Activated naive CD8-positive, alpha-beta T cell treated with anti-CD3 and anti-CD28 coated beads for 36 hours (primary cell): ENCODE results near the gene TPK1. TPM values are rescaled to one million over a fixed set of nuclear protein-coding genes. Genes with fewer than 3 reads are reported as not detected.

Source experiments
- DNase-seq: peaks from one replicate; pipeline ENCODE4 v3.0.0; 2021
- H3K27ac Mint-ChIP-seq: one replicate; pipeline ENCODE4 v1.8.0; 2022; ENCODE audit warnings: mild to moderate bottlenecking, moderate library complexity, mixed read lengths
- H3K27me3 Mint-ChIP-seq: one replicate; pipeline ENCODE4 v1.8.0; 2022; ENCODE audit warnings: mild to moderate bottlenecking, mixed read lengths
- H3K36me3 Mint-ChIP-seq: one replicate; pipeline ENCODE4 v1.8.0; 2021; ENCODE audit warnings: mild to moderate bottlenecking, mixed read lengths
- H3K4me1 Mint-ChIP-seq: one replicate; pipeline ENCODE4 v1.8.0; 2021; ENCODE audit warnings: mixed read lengths
- H3K4me3 Mint-ChIP-seq: one replicate; pipeline ENCODE4 v1.8.0; 2022; ENCODE audit warnings: mild to moderate bottlenecking, moderate library complexity, mixed read lengths
- H3K9me3 Mint-ChIP-seq: one replicate; pipeline ENCODE4 v1.8.0; 2022; ENCODE audit warnings: mixed read lengths
- total RNA-seq, 2 experiments: library from RNA; stranded (reverse); gene quantifications; one replicate each; pipeline ENCODE4 v1.2.3, GENCODE V29; 2021

Gene TPK1
- total RNA-seq, 2 experiments from 2014 or later = 16.7 to 21.4 TPM

DNA sequence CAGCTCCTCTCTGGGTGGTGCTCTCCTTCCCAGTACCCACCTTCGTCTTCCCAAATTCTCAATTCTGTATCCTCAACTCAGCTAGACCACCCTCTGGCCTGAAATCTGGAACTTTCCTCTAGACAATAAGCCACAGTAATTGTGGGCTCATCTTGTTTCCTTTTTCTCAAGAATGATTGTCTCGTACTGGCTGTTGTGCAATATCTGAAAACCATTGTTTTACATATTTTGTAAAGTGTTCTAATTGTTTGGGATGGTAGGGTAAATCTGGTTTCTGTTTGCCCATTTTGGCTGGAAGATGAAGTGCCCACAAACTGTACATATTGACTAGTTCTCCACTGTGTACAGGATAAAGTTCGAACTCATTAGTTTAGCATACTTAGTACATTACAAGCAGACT lies 421.0 kb downstream of the TPK1 start:
- peaks cover 2% of the 10 kb centered on the region for H3K9me3 Mint-ChIP-seq
- no peak for DNase-seq
- no peak overlapping the region for H3K27ac Mint-ChIP-seq
- peaks cover 6% of the 10 kb centered on the region for H3K27me3 Mint-ChIP-seq
- H3K4me1 Mint-ChIP-seq = no peaks in the 10 kb centered on the region
- no peaks in the 10 kb centered on the region for H3K36me3 Mint-ChIP-seq
- no peak overlapping the region for H3K4me3 Mint-ChIP-seq

- Mint-ChIP-seq H3K4me1 (no peaks in the 10 kb centered on the region), H3K9me3 (no peaks in the 10 kb centered on the region), H3K36me3 (no peaks in the 10 kb centered on the region), H3K27me3 (peaks cover 10% of the 10 kb centered on the region), H3K4me3 (no peak overlapping the region), H3K27ac (no peak overlapping the region)
- no peak for DNase-seq
Measured at GRCh38 chr7:144410441-144410840, 425.4 kb downstream of the TPK1 start.

DNA sequence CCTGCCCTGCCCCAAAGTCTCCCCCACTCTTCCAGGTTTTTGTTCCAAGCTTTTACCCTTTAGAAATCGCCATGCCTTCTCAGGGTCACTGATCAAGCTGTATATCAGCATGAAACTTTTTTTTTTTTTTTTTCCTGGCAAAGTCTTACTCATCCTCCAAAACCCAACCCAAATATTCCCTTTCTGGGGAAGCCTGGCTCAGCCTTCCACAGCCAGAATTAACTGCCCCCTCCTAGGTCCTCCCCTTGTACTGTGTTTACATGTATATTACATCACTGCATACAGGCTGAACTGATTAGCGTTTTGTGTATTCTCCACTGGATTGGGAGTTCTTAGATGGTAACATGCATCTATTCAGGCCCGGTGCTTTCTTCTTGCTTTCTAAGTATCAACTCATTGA lies 427.7 kb downstream of the TPK1 start:
- peaks cover 4% of the 10 kb centered on the region for H3K27me3 Mint-ChIP-seq
- no peak overlapping the region for H3K4me3 Mint-ChIP-seq
- DNase-seq = no peak
- no peak overlapping the region for H3K27ac Mint-ChIP-seq
- H3K36me3 Mint-ChIP-seq = no peaks in the 10 kb centered on the region
- no peaks in the 10 kb centered on the region for H3K4me1 Mint-ChIP-seq
- H3K9me3 Mint-ChIP-seq = no peaks in the 10 kb centered on the region

- Mint-ChIP-seq H3K36me3 (no peaks in the 10 kb centered on the region), H3K4me1 (no peaks in the 10 kb centered on the region), H3K27ac (no peak overlapping the region), H3K9me3 (no peaks in the 10 kb centered on the region), H3K4me3 (no peak overlapping the region), H3K27me3 (peaks cover 4% of the 10 kb centered on the region)
- no peak for DNase-seq
Measured at GRCh38 chr7:144407266-144407931, 428.5 kb downstream of the TPK1 start.

DNA sequence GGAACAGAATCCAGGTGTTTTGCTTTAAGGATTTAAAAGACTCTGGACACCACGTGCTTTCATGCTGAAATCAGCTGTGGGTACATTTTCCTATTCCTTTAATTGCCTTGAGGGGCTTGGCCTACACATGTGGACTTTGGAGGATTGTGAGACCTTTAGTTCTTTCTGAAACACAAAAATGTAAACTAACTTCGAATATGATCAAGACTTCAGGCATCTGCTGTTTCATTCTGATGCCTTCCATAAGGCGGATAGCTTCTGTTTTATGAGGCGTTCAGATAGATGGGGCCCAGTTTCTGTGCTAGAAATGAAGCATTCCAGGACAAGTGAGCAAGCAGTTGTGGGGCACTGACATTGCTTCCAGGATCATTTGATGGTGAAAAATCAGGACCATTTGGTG lies 430.9 kb downstream of the TPK1 start:
- Mint-ChIP-seq H3K27ac (no peak overlapping the region), H3K9me3 (no peaks in the 10 kb centered on the region), H3K4me1 (no peaks in the 10 kb centered on the region), H3K36me3 (no peaks in the 10 kb centered on the region), H3K27me3 (peaks cover 4% of the 10 kb centered on the region), H3K4me3 (no peak overlapping the region)
- no peak for DNase-seq

DNA sequence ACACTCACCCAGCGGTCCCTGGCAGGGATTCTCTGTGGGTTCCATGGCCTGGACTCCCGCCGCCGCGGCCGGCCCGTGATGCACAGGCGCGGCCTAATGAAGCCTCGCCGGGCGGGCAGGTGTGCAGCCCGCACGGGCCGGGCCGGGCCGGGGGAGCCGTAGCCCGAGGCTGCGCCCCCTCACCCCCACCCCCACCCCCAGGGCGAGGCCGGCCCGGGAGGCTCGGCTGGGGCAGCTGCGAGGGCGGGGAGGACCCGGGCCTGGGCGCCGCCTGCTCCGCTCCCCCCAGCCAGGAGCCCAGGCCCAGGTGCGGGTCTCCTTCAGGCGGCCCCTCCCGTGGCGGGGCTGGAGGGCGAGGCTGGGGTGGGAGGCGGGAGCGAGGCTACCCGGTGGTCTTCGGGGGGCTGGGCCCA lies 432.2 kb downstream of the TPK1 start, which contains the start of gene NOBOX:
Gene NOBOX, minus strand, starts transcription at position 45 of the 413 bp plus-strand sequence.
- no peak within 1 kb of the TSS for H3K27ac Mint-ChIP-seq
- DNase-seq = no peak
- H3K9me3 Mint-ChIP-seq = no peaks in the 10 kb centered on the region
- peaks cover 4% of the 10 kb centered on the region for H3K27me3 Mint-ChIP-seq
- H3K4me3 Mint-ChIP-seq = no peak within 1 kb of the TSS
- H3K36me3 Mint-ChIP-seq = no peaks in the 10 kb centered on the region
- H3K4me1 Mint-ChIP-seq = no peaks in the 10 kb centered on the region

DNA sequence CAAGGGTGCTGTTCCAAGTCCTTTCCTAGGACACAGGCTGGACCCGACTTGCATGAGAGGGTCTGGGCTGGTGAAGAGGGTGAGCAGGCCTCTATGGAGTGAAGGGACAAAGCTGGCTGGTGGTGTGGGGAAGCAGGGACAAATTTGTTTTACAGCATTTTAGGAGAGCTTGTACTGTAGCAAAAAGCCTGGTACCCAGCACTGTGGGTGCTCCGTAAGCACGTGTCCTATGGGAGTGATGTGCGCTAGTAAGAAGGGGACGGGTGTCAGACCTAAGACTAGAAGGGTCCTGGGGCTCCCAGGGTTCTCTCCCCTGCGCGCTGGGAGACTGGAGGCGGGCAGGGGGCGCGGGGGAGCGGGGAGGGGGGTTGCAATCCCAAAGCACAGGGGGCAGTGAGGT lies 432.8 kb downstream of the TPK1 start:
- Mint-ChIP-seq H3K27me3 (peaks cover under 1% of the 10 kb centered on the region), H3K4me1 (no peaks in the 10 kb centered on the region), H3K4me3 (no peak overlapping the region), H3K36me3 (no peaks in the 10 kb centered on the region), H3K27ac (no peak overlapping the region), H3K9me3 (no peaks in the 10 kb centered on the region)
- DNase-seq = no peak
